ENCODE measurements around the gene TTC29.

- TF ChIP-seq CTCF (IDR thresholded peaks at IDR 0.05) (no peak), POLR2A (IDR thresholded peaks at IDR 0.05) (no peak)
These were observed 100.9 kb downstream of the TTC29 start for GRCh38 chr4:146844761-146845160.

Data from sigmoid colon (tissue), 3 donors.